K562 (cell line): Measurements from ENCODE around the gene TRNT1. TPM values are rescaled to one million over a fixed set of nuclear protein-coding genes. Genes with fewer than 3 reads are reported as not detected.

Experiments
- ATAC-seq: fragments of 200-7000 bp; cut with Tn5 transposase; 3 replicates; pipeline ENCODE4 v1.9.1; 2020; ENCODE audit warnings: moderate library complexity
- BruUV-seq: library from RNA; stranded (reverse); fragments of 400-500 nt; replicated peaks from 2 replicates; lab custom pipeline; 2021; lab: Mats Ljungman, UMichigan
- CTCF ChIA-PET: fragments of 300-600 bp; formaldehyde crosslinking; extraction: SDS; loops from one replicate; lab custom pipeline; 2021; ENCODE audit warnings: low intra/inter-chr PET ratio; lab: Yijun Ruan, JAX
- POLR2A ChIA-PET: fragments of 300-600, 350-650 bp; sonication (Branson Sonifier 250); formaldehyde crosslinking; extraction: SDS; loops from one replicate; lab custom pipeline; 2021; ENCODE audit warnings: antibody characterized with exemption, inconsistent platforms; lab: Yijun Ruan, JAX
- DNase-seq, 4 experiments: peaks; one replicate each; pipeline versions ENCODE4 v3.0.0 to v3.0.0-alpha.2; 2011 to 2018; ENCODE audit warnings: low spot score in 3 of 4, mixed read lengths in 3 of 4; ENCODE audit errors: extremely low read depth in 1 of 4
- FAIRE-seq: peaks from 2 replicates; lab custom pipeline; 2011; peaks lifted over from hg19 to GRCh38; lab: Jason Lieb, UNC
- H2AFZ ChIP-seq: 2 replicates; pipeline ENCODE4 v1.6.0; 2011; ENCODE audit warnings: low read depth, low read length, control low read depth, inconsistent platforms
- H3K27ac ChIP-seq: fragments of 200-600 bp; 3 replicates; pipeline ENCODE4 v1.8.0; 2011; ENCODE audit warnings: low read depth, mild to moderate bottlenecking, control low read depth, inconsistent platforms, low read length, moderate library complexity, mixed read lengths; ENCODE audit errors: extremely low read depth
- H3K27me3 ChIP-seq, 2 experiments: fragments of 300-600 bp in 1 of 2; 2 replicates in 1 of 2; 3 replicates in 1 of 2; pipeline versions ENCODE4 v1.6.0 to v1.8.0; 2011; ENCODE audit warnings: inconsistent platforms in 2 of 2, low read length in 2 of 2, mild to moderate bottlenecking in 1 of 2, mixed read lengths in 1 of 2, moderate library complexity in 1 of 2; ENCODE audit not compliant: control insufficient read depth in 2 of 2, insufficient read depth in 2 of 2
- H3K36me3 ChIP-seq: fragments of 300-600 bp; 3 replicates; pipeline ENCODE4 v1.8.0; 2011; ENCODE audit warnings: mild to moderate bottlenecking, low read length, inconsistent platforms; ENCODE audit not compliant: control insufficient read depth, insufficient read depth
- H3K4me1 ChIP-seq, 2 experiments: fragments of 200-600 bp in 1 of 2; replicated peaks in 1 of 2; 2 replicates in 1 of 2; 3 replicates in 1 of 2; pipeline versions ENCODE4 v1.5.1 to v1.8.0; 2011; ENCODE audit warnings: inconsistent platforms in 2 of 2, low read length in 2 of 2, mild to moderate bottlenecking in 1 of 2, mixed read lengths in 1 of 2, moderate library complexity in 1 of 2; ENCODE audit not compliant: control insufficient read depth in 2 of 2, insufficient read depth in 2 of 2
- H3K4me2 ChIP-seq: 2 replicates; pipeline ENCODE4 v1.6.1; 2011; ENCODE audit warnings: low read length, control low read depth, inconsistent platforms, mixed read lengths; ENCODE audit not compliant: insufficient read depth
- H3K4me3 ChIP-seq: fragments of 200-600 bp; sonication (generic), shearing (Covaris generic); 2 replicates; pipeline ENCODE4 v1.5.1; 2016; ENCODE audit warnings: control low read depth, inconsistent platforms
- H3K79me2 ChIP-seq: fragments of 200-600 bp; 3 replicates; pipeline ENCODE4 v1.8.0; 2011; ENCODE audit warnings: low read length, inconsistent platforms; ENCODE audit not compliant: control insufficient read depth, insufficient read depth
- H3K9ac ChIP-seq, 2 experiments: 2 replicates each; pipeline versions ENCODE4 v1.6.0 to v1.6.1; 2011; ENCODE audit warnings: low read depth in 2 of 2, low read length in 2 of 2, control low read depth in 1 of 2, inconsistent platforms in 1 of 2, mild to moderate bottlenecking in 1 of 2, mixed read lengths in 1 of 2; ENCODE audit not compliant: insufficient read depth in 1 of 2
- H3K9me1 ChIP-seq: one replicate; pipeline ENCODE4 v1.6.0; 2011; ENCODE audit warnings: inconsistent platforms, mild to moderate bottlenecking, low read length, moderate library complexity; ENCODE audit not compliant: control insufficient read depth, insufficient read depth
- H3K9me3 ChIP-seq: replicated peaks from 2 replicates; pipeline ENCODE4 v1.5.1; 2011; ENCODE audit warnings: low read depth, low read length, inconsistent platforms; ENCODE audit not compliant: control insufficient read depth, insufficient read depth
- H4K20me1 ChIP-seq: replicated peaks from 2 replicates; pipeline ENCODE4 v1.6.1; 2011; ENCODE audit warnings: low read length, inconsistent platforms, mixed read lengths; ENCODE audit not compliant: control insufficient read depth, insufficient read depth
- CC2D1A ChIP-seq: fragments of 450-650 bp; IDR thresholded peaks from 2 replicates; pipeline ENCODE4 v1.6.1; 2017; ENCODE audit warnings: mild to moderate bottlenecking
- DLX4 ChIP-seq: fragments of 250-450 bp; sonication (Bioruptor Pico); IDR thresholded peaks from 2 replicates; pipeline ENCODE4 v1.6.1; 2021; ENCODE audit warnings: mild to moderate bottlenecking
- EWSR1 ChIP-seq: fragments of 450-650 bp; IDR thresholded peaks from 2 replicates; pipeline ENCODE4 v1.6.1; 2018; ENCODE audit warnings: borderline replicate concordance, mild to moderate bottlenecking, low read depth, moderate library complexity; ENCODE audit not compliant: partially characterized antibody
- NR2F6 ChIP-seq: fragments of 450-650 bp; formaldehyde crosslinking; IDR thresholded peaks from 2 replicates; pipeline ENCODE4 v1.4.0; 2020; ENCODE audit warnings: mild to moderate bottlenecking
- SMC3 ChIP-seq: conservative IDR thresholded peaks from 2 replicates; pipeline ENCODE4 v1.6.1; 2011; ENCODE audit warnings: low read depth, low read length, improper control_type of control experiment; ENCODE audit not compliant: insufficient read depth
- TEAD1 ChIP-seq, 2 experiments: fragments of 450-650 bp in 1 of 2; sonication (generic) in 1 of 2; formaldehyde crosslinking; IDR thresholded peaks; 2 replicates each; pipeline versions ENCODE4 v1.4.0 to v1.8.0; 2020 to 2022; ENCODE audit warnings: mild to moderate bottlenecking in 2 of 2, missing genetic modification reagents in 1 of 2
- ZKSCAN8 ChIP-seq: fragments of 200-800 bp; sonication (Bioruptor generic); IDR thresholded peaks from 2 replicates; pipeline ENCODE4 v1.6.1; 2016; ENCODE audit warnings: missing genetic modification characterization, missing compliant biosample characterization
- WGBS: fragments of 100-300 bp; shearing (Covaris generic); methylation state at CpG from one replicate; pipeline ENCODE4 v1.1.6; 2016; ENCODE audit warnings: low coverage, mixed read lengths; ENCODE audit not compliant: insufficient coverage; ENCODE audit errors: missing lambda C conversion rate; 5-methylcytosine and 5-hydroxymethylcytosine counted together
- in situ Hi-C: fragments of 300-500 bp; cut with MboI; formaldehyde crosslinking; loops from 4 replicates; pipeline ENCODE4 v1.15.0; 2018; ENCODE audit warnings: inconsistent platforms, mixed read lengths
- intact Hi-C: fragments of 100-400 bp; cut with micrococcal nuclease; formaldehyde crosslinking; loops from 2 replicates; pipeline ENCODE4 v1.14.2; 2022
- polyA plus RNA-seq, 8 experiments: library from polyadenylated mRNA; depleted of rRNA in 4 of 8; stranded (reverse) in 5 of 8; unstranded in 3 of 8; fragments of >200 nt; fragmentation: Nextera tagmentation in 2 of 8; fragmentation: Illumina TruSeq in 1 of 8; extraction: Ambion mirVana in 2 of 8; extraction: Trizol in 1 of 8; gene quantifications; 2 replicates each; pipeline versions ENCODE4 v1.2.1 to v1.2.3, GENCODE V29; 2011 to 2014; ENCODE audit warnings: inconsistent platforms in 1 of 8, missing spikeins in 1 of 8
- total RNA-seq, 7 experiments: library from RNA; depleted of rRNA in 6 of 7; stranded (reverse); fragments of >200 nt in 6 of 7; fragmentation: Illumina TruSeq in 2 of 7; extraction: Trizol in 2 of 7; gene quantifications; 2 replicates each; pipeline versions ENCODE4 v1.2.1 to v1.2.3, GENCODE V29; 2011 to 2021; ENCODE audit warnings: low replicate concordance in 1 of 7

Gene TRNT1
- total and polyA plus RNA-seq, 9 of the 15 experiments (the other 6 are each of a cell fraction or from before 2014, with no cell fraction given), result 38.1 to 58.2 (median 47.4) TPM

GRCh38 chr3:3087716-3088465 lies 38.8 kb upstream of the TRNT1 start:
- intact Hi-C loops (no loop called here), in situ Hi-C loops (no loop called here)
- ChIA-PET POLR2A (interaction anchor here (1.2 kb wide), 1 partner anchor 234 kb away, joined by 4 read pairs; no protein-coding TSS in a partner anchor), CTCF (no interaction called here)
- H3K9me1 ChIP-seq, result no peaks in the 10 kb centered on the region
- no peaks in the 10 kb centered on the region for H3K79me2 ChIP-seq
- peaks cover 0 to 7% of the 10 kb centered on the region in 2 experiments; a peak in 2 of 5 replicates for H3K4me1 ChIP-seq
- FAIRE-seq, result no peak
- WGBS, result 1% methylated on average over 7 of the region's 7 CpGs
- H3K9ac ChIP-seq, result no peak overlapping the region
- no peak for TF ChIP-seq CC2D1A
- TF ChIP-seq NR2F6 (CRISPR knock-in tag), result no peak
- no peak for TF ChIP-seq ZKSCAN8
- no peak for TF ChIP-seq EWSR1
- no peak for TF ChIP-seq SMC3
- TF ChIP-seq TEAD1 (CRISPR knock-in tag; IDR thresholded peaks at IDR 0.05), result no peak
- TF ChIP-seq DLX4, result no peak
- TF ChIP-seq, all 486 proteins: peak for 0
- ATAC-seq, result no peak
- no peak for DNase-seq
- Histone ChIP-seq H3K27me3 (peaks cover 0 to 4% of the 10 kb centered on the region in 2 experiments; a peak in 2 of 5 replicates), H3K27ac (no peak overlapping the region), H2AFZ (no peak overlapping the region), H3K4me2 (no peak overlapping the region), H4K20me1 (no peaks in the 10 kb centered on the region), H3K4me3 (no peak overlapping the region), H3K36me3 (no peaks in the 10 kb centered on the region), H3K9me3 (no peaks in the 10 kb centered on the region)
- BruUV-seq, result no TSS peak
